ENCODE measurements around the gene QKI.
"Not testable (repeated sequence)": the region's sequence is repeated elsewhere in the genome, so short reads cannot be mapped to it uniquely, and the experiment has no call there.

The QKI gene

DNA sequence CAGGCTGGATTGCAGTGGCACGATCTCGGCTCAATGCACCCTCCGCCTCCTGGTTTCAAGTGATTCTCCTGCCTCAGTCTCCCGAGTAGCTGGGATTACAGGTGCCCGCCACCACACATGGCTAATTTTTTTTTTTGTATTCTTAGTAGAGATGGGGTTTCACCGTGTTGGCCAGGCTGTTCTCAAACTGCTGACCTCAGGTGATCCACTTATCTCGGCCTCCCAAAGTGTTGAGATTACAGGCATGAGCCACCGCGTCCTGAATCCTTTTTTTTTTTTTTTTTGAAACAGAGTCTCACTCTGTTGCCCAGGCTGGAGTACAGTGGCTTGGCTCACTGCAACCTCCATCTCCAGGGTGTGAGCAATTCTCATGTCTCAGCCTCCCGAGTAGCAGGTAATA, 24.9 kb downstream of the QKI start:
- not testable (repeated sequence) for DNase-seq (ENCODE audit: low read depth in 2 of 2)

DNA sequence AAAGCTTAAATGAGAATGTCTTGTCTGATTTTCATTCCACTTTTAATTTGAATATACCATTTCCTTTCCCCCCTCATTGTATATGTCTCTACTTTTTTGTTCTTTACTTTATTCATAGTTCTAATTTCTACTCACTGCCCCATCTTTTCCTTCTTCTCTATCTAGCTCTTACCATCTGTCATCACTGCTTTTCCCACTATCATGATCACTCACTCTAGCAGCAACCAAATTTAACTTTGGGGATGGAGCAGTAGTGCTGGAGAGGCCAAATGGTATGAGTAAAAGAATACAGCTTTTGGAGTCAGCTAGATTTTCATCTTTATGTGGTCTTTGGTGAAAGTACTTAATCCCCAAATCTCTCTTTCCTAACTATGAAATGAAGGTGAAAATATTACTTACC, 25.5 kb downstream of the QKI start:
- DNase-seq (ENCODE audit: low read depth in 2 of 2), result no peak

DNA sequence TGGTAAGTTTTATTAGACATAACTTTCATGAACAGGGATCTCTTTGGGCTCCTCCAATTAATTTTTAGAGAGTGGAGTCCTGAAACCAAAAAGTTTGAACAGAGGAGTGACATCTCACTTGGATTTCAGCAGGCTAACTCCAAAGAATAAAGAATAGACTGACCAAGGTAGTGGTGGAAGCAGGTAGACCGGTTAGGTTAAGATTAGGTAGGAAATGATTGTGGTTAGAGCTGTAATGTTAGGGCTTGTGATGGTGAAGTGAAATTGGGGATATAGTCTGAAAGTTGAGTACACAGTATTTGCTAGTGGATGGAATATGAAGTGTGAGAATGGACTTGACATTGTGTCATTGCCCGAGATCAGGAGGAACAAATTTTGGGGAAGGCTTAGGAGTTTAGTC, 27.8 kb downstream of the QKI start:
- DNase-seq (ENCODE audit: low read depth in 2 of 2), result no peak

DNA sequence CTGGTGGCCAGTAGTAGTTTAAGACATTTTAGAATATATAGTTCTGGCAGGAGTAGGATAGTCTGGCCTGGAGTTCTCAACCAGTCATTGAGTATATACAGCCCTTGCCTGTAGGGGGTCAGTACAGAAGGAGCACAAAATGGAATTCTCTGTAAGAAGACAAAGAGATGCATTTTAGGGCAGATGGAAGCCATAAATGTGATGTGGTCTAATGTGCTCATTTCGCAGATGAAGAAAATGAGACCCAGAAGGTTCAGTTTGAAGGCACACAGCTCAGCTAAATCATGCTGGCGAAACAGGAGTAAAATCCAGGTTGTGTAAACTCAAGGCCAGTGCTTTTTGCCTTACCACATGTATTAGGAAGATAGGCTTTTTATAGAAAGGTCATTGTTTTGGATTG, 29.6 kb downstream of the QKI start:
- DNase-seq (ENCODE audit: low read depth in 2 of 2), result no peak

DNA sequence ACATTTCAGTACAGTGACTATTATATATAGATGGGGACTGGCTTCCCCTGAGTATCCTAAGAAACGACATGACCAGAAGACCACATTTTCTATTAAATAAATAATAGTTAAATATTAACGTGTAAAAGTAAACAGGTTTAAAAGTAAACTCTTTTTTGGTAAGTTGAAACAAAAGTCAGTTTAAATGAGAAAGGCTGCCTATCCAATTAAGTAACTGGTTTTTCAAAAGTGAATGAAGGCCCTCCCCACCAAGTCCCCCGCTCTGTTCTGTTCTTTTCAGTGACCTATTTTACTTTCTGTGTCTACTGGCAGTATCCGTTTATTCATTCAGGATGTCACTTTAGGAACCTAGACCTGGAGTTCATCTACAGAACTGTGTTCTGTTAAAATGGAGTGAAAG, 32.0 kb downstream of the QKI start:
- no peak for DNase-seq (ENCODE audit: low read depth in 2 of 2)

DNA sequence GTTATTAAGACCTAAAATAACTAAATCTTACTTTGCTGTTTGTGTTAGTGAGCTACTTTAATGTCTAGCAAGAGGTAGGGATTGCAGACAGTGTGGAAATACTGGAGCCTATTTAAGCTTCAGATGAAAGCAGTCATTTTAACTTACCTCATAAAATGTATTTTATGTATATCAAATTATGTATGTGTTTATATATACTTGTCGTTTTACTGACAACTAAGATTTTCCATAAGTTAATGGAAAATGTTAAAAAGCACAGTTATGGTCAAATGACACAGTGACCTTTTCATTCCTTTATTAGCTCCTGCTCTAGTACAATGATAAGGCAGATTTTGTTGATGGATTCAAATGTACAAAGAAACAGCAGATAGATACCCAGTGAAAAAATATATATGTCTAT, 34.6 kb downstream of the QKI start:
- DNase-seq (ENCODE audit: low read depth in 2 of 2), result no peak

DNA sequence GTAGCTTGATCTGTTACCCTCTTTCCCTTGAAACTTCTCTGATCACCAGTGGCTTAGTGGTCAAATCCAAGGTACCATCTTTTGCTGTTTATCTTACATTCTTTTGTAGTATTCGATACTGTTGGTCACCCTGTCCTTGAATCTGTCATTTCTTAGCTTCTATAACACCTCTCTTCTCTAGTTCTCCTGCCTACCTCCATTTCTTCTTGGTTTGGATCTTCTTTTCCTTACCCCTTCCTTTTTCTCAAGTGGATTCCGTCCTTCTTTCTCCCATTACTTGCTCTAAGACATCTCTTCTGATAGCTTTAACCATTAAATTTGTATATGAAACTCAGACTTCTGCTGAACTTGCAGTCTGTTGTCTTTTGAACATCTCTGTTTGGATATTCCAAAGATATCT, 39.9 kb downstream of the QKI start:
- DNase-seq (ENCODE audit: low read depth in 2 of 2), result no peak

DNA sequence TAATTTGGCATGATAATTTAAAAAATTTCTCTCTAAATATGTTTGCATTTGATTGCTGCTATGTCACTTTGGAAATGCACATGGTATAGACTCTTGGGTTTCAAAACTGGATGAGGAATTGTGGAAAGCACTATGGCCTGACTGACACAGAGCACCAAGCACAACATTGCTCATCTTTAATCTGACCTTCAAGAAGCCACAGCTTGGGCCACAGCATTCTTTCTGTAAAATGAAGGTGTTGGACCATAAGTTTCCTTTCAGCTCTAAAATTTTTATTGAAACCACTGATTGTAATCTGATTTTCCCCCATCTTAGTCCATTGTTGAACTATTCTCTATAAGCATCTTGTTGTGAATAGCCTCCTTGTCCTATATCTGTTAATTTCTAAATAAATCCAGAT, 41.0 kb downstream of the QKI start:
- DNase-seq (ENCODE audit: low read depth in 2 of 2), result no peak

DNA sequence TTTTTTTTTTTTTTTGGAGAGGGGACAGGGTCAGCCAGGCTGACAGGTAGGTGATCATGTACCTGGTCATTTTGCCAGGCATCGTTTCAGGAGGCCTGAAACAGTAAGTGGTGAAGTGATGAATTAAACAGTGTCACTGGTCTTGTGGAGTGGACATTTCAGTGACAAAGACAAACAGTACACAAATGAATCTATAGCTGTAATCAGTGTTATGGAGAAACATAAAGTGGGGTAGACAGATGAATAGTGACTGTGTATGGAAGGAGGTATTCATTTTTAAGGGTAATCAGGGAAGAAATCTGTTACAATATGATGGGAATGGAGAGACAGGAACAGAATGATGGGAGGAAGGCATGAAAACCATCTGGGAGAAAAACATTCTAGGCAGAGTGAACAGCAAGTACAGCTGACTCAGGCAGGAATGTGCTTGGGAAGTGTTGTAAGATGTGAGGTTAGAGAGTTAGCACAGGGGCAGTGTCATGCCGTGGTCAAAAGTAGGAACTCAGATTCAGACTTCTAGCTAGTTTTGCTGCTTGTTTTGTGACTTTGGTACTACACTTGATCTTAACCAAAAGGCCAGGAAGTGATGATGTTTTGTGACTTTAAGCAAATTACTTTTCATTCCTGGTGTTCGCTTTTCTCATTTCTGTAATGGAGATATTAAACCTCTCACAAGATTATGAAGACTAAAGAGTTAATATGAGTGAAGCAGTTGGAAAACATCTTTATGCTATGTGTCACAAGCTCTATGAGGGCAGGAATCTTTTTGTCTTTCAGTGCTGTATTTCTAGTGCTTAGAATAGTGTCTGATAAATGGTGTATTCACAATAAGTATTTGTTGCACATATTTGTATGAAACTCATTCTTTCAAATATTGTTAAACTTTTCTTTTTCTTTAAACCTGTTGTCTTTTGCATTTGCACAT, 43.4 kb downstream of the QKI start:
- DNase-seq (ENCODE audit: low read depth in 2 of 2), result no peak

DNA sequence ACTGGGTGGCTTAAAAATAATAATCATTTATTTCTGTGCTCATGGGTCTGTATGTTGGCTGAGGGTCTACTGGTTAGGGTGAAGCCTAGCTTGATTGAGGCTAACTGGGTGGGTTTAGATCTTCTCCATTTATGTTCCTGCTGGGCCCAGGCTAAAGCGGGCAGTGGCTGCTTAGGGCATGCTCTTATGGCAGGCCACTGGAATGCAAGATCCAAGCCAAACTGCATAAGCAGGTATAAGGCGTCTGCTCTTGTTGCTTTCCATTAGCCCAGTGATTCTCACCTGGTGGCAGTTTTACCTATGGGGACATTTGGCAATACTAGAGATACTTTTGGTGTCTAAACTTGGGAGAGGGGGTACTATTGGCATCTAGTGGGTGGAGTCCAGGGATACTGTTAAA, 44.5 kb downstream of the QKI start:
- no peak for DNase-seq (ENCODE audit: low read depth in 2 of 2)

DNA sequence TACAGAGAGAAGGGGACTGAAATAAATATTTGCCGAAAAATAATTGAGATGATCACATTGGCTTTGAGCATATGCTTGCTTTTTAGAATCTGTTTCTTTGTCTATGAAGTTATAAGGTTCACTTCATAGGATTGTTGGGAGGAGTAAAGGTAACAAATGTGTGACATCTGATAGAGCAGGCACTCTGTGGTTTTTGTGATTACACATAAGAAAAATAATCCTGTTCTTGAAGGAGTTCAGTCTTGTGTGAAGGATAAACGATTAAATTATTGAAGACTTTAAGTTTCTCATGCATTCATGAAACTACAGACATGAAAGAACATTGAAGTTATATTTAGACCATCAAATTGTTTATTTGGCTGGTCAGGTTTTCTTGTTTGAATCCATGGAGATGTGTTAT, 45.0 kb downstream of the QKI start:
- no peak for DNase-seq (ENCODE audit: low read depth in 2 of 2)

DNA sequence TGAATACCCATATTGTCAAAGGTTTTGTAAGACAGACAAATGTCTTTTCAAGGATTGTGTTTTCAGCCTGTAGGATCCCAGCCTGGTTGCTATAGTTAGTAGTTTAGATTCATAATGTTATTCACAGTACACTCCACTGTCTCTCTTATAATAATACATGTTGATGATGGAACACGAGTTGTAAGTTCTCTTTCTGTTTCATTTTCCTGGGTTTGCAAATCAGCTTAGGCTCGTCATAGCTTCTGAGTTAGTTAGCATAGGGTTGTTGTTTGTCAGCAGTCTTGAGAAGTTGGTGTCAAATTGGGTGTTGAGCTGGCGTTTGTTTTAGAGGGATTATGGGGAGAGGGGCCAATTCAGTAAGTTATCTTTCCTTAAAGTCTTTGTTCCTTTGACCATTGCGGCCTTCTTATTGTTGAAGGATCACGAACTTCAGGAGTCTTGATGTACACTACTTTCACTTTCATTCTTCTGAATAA, 45.8 kb downstream of the QKI start:
- DNase-seq (ENCODE audit: low read depth in 2 of 2), result no peak

DNA sequence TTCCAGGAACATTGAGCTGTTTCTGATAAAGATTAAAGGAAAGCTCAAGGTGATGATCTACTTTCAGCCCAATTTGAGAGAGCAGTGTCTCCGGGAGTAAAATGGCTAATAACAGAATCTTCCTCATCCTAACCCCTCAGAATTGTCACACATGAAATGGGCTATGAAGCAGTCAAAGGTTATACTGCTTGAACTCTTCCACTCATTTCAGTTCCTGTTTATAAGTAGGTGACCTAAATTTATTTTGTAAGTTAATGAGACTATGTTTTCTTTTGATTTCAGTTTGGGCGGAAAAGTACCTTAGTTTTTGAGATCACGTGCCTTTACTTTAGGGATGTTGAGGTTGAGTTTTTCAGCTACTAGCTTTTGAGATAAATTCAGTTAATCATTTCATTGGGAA, 47.2 kb downstream of the QKI start:
- DNase-seq (ENCODE audit: low read depth in 2 of 2), result no peak

DNA sequence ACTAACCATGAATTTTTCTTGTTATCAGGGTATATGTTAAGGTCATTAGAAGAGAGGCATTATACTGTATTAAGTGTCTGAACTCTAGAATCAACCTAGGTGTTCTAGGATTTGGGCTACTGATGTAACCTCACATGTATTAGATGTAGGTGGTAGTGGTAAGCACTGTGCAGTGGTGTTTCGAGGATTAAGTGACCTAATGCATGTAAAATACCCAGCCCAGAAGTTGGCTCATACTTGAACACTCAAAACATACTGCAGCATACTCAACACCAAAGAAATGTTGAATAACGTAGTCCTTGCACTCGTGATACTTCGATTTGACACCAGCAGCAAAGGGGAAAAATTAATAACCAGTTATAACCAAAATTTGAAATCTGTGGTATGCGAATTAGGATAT, 48.7 kb downstream of the QKI start:
- no peak for DNase-seq (ENCODE audit: low read depth in 2 of 2)

DNA sequence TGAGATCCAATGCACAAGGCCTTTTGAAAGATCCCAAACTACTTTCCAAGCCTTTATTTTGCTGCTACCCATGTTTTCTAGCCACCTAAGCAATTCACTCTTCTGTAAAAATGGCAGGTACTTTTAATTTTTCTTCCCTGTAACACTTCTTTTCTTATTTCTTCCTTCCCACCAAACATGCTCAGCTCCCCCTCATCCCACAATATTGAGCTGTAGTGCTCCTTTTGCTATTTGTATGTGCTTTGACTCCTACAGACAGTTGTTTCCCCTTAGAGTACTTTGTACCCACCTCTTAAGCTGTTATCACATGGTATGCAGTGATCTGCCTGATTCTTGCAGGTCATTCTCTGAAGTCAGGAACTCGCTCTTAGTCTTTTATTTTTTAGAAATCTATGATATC, 49.3 kb downstream of the QKI start:
- DNase-seq (ENCODE audit: low read depth in 2 of 2), result no peak

DNA sequence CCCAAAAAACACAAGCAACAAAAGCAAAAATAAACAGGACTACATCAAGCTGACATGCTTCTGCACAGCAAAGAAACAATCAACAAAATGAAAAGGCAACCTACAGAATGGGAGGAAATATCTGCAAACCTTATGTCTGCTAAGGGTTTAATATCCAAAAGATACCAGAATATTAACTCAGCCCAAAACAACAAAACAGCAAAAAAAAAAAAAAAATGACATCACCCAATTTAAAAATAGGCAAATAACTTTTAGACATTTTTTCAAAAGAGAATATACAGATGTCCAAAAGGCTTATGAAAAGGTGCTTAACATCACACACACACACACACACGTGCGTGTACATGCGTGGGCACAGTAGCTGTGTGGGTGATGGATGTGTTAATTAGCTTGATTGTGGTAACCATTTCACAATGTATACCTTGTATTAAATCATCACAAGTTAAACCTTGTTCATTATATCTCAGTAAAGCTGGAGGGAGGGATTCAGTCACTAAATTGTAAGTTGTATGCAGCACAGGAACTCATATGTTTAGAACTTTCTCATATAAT, 52.4 kb downstream of the QKI start:
- no peak for DNase-seq (ENCODE audit: low read depth in 2 of 2)

DNA sequence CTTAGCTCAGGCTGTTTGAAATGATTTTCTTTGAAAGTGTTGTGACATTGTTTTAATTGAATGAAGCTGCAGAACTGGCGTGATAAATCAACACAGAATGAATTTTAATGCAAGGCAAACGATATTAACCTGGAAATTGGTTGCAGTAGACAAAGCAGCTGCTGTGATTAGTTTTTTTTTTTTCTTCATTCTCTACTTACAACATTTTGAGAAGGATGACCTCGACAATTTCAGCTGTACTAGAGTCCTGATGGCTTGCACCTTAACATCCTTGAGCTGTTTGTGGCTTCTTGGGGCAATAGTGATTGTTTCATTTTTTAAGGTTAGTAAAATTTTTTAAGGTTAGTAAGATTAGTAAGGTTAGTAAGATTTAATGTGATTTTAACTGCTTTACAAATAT, 54.2 kb downstream of the QKI start:
- no peak for DNase-seq (ENCODE audit: low read depth in 2 of 2)

DNA sequence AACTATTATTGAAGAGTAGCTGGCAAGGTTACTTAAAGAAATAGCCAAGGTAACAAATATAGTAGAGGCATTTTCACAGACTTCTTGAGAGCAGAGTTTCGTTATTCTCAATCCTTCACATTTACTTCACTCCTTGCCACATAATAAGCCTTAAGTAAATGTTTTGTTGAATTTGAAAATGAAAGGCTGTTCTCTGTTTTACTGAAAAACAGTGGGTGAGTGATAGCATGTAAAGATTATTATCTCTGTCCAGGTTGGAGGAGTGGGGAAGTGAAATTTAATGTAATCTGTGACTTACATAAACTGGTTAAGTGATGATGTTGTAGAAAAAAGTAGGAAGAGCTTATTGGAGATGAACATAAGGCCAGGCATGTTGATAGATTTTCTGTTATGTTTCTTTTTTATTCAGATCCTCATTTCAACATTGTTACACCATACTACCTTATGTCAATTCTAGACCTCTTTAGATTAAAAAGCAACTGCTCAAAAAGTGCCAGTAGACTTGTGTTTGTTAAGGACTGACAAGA, 55.0 kb downstream of the QKI start:
- DNase-seq (ENCODE audit: low read depth in 2 of 2), result no peak

DNA sequence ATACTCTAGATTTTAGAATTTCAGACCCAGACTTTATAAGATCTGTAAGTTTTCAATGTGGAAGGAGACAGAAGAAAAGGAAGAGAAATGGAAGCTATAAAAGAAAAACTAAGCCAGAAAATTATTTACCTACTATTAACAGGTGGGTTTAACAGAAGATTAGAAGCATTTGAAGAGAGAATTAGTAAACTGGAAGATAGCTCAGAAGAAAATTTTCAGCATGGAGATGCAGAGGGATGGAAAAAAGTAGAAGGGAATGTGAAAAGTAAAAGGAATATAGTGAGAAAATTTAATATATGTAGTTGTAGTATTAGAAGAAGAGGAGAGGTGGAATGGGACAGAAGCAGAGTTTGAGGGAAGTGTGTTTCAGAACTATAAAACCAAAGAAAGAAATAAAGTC, 56.1 kb downstream of the QKI start:
- no peak for DNase-seq (ENCODE audit: low read depth in 2 of 2)

DNA sequence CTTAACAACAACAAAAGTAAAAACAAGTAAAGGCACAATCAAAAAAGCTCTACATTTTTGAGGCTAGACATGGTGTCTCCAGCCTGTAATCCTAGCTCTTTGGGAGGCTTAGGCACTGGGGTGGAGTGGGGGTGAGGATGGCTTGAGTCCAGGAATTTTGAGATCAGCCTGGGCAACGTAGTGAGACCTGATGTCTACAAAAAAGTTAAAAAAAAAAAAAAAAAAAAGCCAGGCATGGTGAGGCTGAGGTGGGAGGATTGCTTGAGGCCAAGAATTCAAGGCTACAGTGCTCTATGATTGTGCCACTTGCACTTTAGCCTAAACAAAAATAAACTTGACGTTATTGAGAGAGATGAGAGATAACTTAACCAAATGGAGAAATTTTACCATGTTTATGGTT, 60.1 kb downstream of the QKI start:
- DNase-seq (ENCODE audit: low read depth in 2 of 2), result no peak

DNA sequence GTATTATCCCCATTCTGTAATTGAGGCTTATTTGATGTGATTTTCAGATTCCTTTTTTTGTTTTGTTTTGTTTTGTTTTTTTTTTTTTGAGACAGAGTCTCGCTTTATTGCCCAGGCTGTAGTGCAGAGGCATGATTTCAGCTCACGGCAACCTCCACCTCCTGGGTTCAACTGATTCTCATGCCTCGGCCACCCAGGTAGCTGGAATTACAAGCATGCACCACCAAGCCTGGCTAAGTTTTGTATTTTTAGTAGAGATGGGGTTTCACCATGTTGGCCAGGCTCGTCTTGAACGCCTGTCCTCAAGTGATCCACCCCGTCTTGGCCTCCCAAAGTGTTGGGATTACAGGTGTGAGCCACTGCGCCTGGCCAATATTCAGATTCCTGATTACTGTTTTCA, 62.4 kb downstream of the QKI start:
- not testable (repeated sequence) for DNase-seq (ENCODE audit: low read depth in 2 of 2)

DNA sequence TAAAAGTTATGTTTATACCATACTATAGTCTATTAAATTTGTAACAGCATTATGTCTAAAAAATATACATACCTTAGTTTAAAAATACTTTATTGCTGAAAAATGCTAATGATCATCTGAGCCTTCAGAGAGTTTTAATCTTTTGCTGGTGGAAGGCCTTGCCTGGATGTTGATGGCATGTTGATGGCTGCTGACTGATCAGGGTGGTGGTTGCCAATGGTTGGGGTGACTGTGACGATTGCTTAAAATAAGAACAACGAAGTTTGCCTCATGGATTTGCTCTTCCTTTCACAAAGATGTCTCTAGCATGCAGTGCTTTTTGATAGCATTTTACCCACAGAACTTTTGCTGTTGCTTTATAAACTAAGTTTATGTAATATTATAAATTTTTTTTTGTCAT, 68.6 kb downstream of the QKI start:
- no peak for DNase-seq (ENCODE audit: low read depth in 2 of 2)

DNA sequence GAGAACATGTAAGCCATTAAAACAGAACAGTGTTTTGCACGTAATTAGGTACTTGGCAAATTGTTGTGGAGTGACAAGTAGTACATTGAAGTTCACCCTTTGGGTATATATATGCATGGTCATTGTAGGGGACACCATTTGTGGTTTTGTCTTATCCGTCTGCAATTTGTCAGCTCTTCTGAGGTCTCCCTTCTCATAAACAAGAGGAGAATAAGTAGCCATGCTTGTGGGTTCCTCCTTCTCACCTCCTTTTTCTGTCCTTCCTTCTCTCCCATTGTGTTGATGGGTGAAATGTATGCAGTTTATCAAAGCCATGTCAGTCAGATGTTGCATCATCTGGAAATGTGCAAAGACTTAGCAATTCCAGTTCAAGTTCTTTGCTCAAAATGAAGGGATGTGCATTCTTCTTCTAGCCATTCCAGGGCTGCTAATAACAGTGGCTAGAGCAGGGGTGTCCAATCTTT, 70.9 kb downstream of the QKI start:
- DNase-seq (ENCODE audit: low read depth in 2 of 2), result no peak
